ENCODE data around the gene MSANTD1.

MSANTD1 gene

GRCh38 chr4:3267576-3268394 is 18.8 kb downstream of the MSANTD1 start:
- DNase-seq: no peak

- no peak for DNase-seq
Observed at GRCh38 chr4:3268395-3269104, 19.6 kb downstream of the MSANTD1 start.

GRCh38 chr4:3269105-3269927 is 20.4 kb downstream of the MSANTD1 start:
- DNase-seq: no peak

- no peak for DNase-seq
Observed at GRCh38 chr4:3269991-3270611, 21.1 kb downstream of the MSANTD1 start.

- DNase-seq: no peak
Observed at GRCh38 chr4:3271131-3271530, 22.2 kb downstream of the MSANTD1 start.

- no peak for DNase-seq
Observed at GRCh38 chr4:3276986-3277385, 28.0 kb downstream of the MSANTD1 start.

GRCh38 chr4:3280466-3280865 is 31.5 kb downstream of the MSANTD1 start:
- no peak for DNase-seq

GRCh38 chr4:3283483-3283882 is 34.5 kb downstream of the MSANTD1 start:
- DNase-seq: no peak

GRCh38 chr4:3283916-3284315 is 35.0 kb downstream of the MSANTD1 start:
- no peak for DNase-seq

GRCh38 chr4:3284734-3285557 is 36.0 kb downstream of the MSANTD1 start:
- DNase-seq: no peak

- no peak for DNase-seq
Observed at GRCh38 chr4:3285558-3286334, 36.8 kb downstream of the MSANTD1 start.

GRCh38 chr4:3286335-3287175 is 37.6 kb downstream of the MSANTD1 start:
- DNase-seq: no peak

- no peak for DNase-seq
Observed at GRCh38 chr4:3287271-3287971, 38.5 kb downstream of the MSANTD1 start.

GRCh38 chr4:3287972-3288570 is 39.1 kb downstream of the MSANTD1 start:
- DNase-seq: no peak

- no peak for DNase-seq
Observed at GRCh38 chr4:3288571-3289094, 39.7 kb downstream of the MSANTD1 start.

GRCh38 chr4:3290476-3290875 is 41.5 kb downstream of the MSANTD1 start:
- DNase-seq: no peak

GRCh38 chr4:3290889-3291321 is 41.9 kb downstream of the MSANTD1 start:
- DNase-seq: no peak

GRCh38 chr4:3291411-3291968 is 42.5 kb downstream of the MSANTD1 start:
- no peak for DNase-seq
